Left forelimb (tissue), 1 donor: ENCODE results near the gene UBR3.

ENCODE experiments used
- DNase-seq: peaks from one replicate; pipeline ENCODE4 v3.0.0-alpha.2; 2018; ENCODE audit warnings: low spot score

The UBR3 gene

GRCh38 chr2:170006587-170007325 is 179.5 kb downstream of the UBR3 start:
- no peak for DNase-seq

- no peak for DNase-seq
Observed at GRCh38 chr2:170009209-170009608, 182.0 kb downstream of the UBR3 start.

- no peak for DNase-seq
Observed at GRCh38 chr2:170012773-170013172, 185.5 kb downstream of the UBR3 start.

GRCh38 chr2:170013802-170014551 is 186.7 kb downstream of the UBR3 start:
- DNase-seq = no peak

GRCh38 chr2:170014769-170015168 is 187.5 kb downstream of the UBR3 start:
- DNase-seq = no peak

- DNase-seq = no peak
Observed at GRCh38 chr2:170017860-170018532, 190.7 kb downstream of the UBR3 start.

- no peak for DNase-seq
Observed at GRCh38 chr2:170019060-170019805, 192.0 kb downstream of the UBR3 start.

- DNase-seq = no peak
Observed at GRCh38 chr2:170020777-170021176, 193.5 kb downstream of the UBR3 start.

GRCh38 chr2:170022692-170023091 is 195.4 kb downstream of the UBR3 start:
- DNase-seq = no peak

GRCh38 chr2:170024721-170025120 is 197.5 kb downstream of the UBR3 start:
- no peak for DNase-seq

GRCh38 chr2:170025223-170025622 is 198.0 kb downstream of the UBR3 start:
- DNase-seq = no peak

GRCh38 chr2:170026361-170026760 is 199.1 kb downstream of the UBR3 start:
- no peak for DNase-seq

GRCh38 chr2:170029551-170029950 is 202.3 kb downstream of the UBR3 start:
- no peak for DNase-seq

- DNase-seq = no peak
Observed at GRCh38 chr2:170030040-170030439, 202.8 kb downstream of the UBR3 start.

GRCh38 chr2:170031288-170031687 is 204.0 kb downstream of the UBR3 start:
- no peak for DNase-seq

GRCh38 chr2:170034596-170034995 is 207.3 kb downstream of the UBR3 start:
- no peak for DNase-seq

- DNase-seq = no peak
Observed at GRCh38 chr2:170038734-170039133, 211.5 kb downstream of the UBR3 start.

- DNase-seq = no peak
Observed at GRCh38 chr2:170039401-170040172, 212.3 kb downstream of the UBR3 start.

- DNase-seq = no peak
Observed at GRCh38 chr2:170044751-170045478, 217.7 kb downstream of the UBR3 start.

- DNase-seq = no peak
Observed at GRCh38 chr2:170047331-170048065, 220.2 kb downstream of the UBR3 start.
